A549 (cell line): Measurements from ENCODE around the gene SLC2A6.

ENCODE experiments used
- CEBPB ChIP-seq, 2 experiments: fragments of >200 bp in 1 of 2; sonication (Bioruptor Twin) in 1 of 2; formaldehyde crosslinking in 1 of 2; IDR thresholded peaks; 2 replicates each; pipeline ENCODE4 v1.6.1; 2012 to 2016
- EP300 ChIP-seq, 2 experiments: fragments of >200 bp; sonication (Bioruptor Twin); formaldehyde crosslinking; IDR thresholded peaks; 2 replicates in 1 of 2; 3 replicates in 1 of 2; pipeline ENCODE4 v1.6.1; 2016 to 2017
- MYC ChIP-seq: IDR thresholded peaks from 2 replicates; pipeline ENCODE4 v1.6.1; 2012; ENCODE audit warnings: mild to moderate bottlenecking, inconsistent platforms, low read length, improper control_type of control experiment, borderline replicate concordance
- POLR2A ChIP-seq: IDR thresholded peaks from 2 replicates; pipeline ENCODE4 v1.6.1; 2012; ENCODE audit warnings: mild to moderate bottlenecking, low read length
- RFX5 ChIP-seq: fragments of 450-650 bp; IDR thresholded peaks from 2 replicates; pipeline ENCODE4 v1.7.1; 2014; ENCODE audit warnings: antibody characterized with exemption, mild to moderate bottlenecking, moderate library complexity
- ZC3H11A ChIP-seq: fragments of 450-650 bp; IDR thresholded peaks from 2 replicates; pipeline ENCODE4 v1.6.1; 2014; ENCODE audit warnings: antibody characterized with exemption, mild to moderate bottlenecking
- ZSCAN20 ChIP-seq: fragments of 250-450 bp; sonication (Bioruptor Pico); IDR thresholded peaks from 2 replicates; pipeline ENCODE4 v1.8.0; 2022; ENCODE audit warnings: mild to moderate bottlenecking, moderate library complexity
- TF ChIP-seq, protein P1 (sequence below): fragments of >200 bp; sonication (Bioruptor Twin); formaldehyde crosslinking; IDR thresholded peaks from 3 replicates; pipeline ENCODE4 v1.5.1; 2016
- TF ChIP-seq, protein P2 (sequence below): IDR thresholded peaks from 2 replicates; pipeline ENCODE4 v1.6.1; 2012; ENCODE audit warnings: low read depth, borderline replicate concordance

DNA sequence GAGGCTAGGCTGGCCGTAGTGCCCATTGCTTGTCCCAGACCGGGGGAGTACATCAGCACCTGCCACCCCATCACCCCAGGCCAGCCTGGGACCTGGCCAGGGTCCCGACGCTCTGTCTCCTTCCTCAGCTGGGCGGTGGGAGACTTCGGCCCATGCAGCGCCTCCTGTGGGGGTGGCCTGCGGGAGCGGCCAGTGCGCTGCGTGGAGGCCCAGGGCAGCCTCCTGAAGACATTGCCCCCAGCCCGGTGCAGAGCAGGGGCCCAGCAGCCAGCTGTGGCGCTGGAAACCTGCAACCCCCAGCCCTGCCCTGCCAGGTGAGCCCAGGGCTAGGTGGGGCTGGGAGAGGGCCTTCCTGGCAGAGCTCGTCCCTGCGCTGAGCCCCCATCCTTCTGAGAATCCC, 35.7 kb downstream of the SLC2A6 start:
- TF ChIP-seq, protein P1, sequence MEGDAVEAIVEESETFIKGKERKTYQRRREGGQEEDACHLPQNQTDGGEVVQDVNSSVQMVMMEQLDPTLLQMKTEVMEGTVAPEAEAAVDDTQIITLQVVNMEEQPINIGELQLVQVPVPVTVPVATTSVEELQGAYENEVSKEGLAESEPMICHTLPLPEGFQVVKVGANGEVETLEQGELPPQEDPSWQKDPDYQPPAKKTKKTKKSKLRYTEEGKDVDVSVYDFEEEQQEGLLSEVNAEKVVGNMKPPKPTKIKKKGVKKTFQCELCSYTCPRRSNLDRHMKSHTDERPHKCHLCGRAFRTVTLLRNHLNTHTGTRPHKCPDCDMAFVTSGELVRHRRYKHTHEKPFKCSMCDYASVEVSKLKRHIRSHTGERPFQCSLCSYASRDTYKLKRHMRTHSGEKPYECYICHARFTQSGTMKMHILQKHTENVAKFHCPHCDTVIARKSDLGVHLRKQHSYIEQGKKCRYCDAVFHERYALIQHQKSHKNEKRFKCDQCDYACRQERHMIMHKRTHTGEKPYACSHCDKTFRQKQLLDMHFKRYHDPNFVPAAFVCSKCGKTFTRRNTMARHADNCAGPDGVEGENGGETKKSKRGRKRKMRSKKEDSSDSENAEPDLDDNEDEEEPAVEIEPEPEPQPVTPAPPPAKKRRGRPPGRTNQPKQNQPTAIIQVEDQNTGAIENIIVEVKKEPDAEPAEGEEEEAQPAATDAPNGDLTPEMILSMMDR, result no peak
- TF ChIP-seq RFX5 (no peak), ZC3H11A (no peak), POLR2A (no peak), EP300 (IDR thresholded peaks at IDR 0.05) (no peak), ZSCAN20 (no peak), CEBPB (IDR thresholded peaks at IDR 0.05) (no peak), MYC (no peak)
- TF ChIP-seq, protein P2, sequence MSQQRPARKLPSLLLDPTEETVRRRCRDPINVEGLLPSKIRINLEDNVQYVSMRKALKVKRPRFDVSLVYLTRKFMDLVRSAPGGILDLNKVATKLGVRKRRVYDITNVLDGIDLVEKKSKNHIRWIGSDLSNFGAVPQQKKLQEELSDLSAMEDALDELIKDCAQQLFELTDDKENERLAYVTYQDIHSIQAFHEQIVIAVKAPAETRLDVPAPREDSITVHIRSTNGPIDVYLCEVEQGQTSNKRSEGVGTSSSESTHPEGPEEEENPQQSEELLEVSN, result no peak
